Activated T-cell treated with anti-CD3 and anti-CD28 coated beads, Interleukin-2, amount 50 U/mL, for 72 hours (primary cell): ENCODE results near the gene KCND2. TPM values are rescaled to one million over a fixed set of nuclear protein-coding genes. Genes with fewer than 3 reads are reported as not detected.
"Not testable (repeated sequence)": the region's sequence is repeated elsewhere in the genome, so short reads cannot be mapped to it uniquely, and the experiment has no call there.

ENCODE experiments used
- ATAC-seq, 2 donors: fragments of 150-1000 bp; cut with Tn5 transposase; replicated peaks in 1 of 2; 2 replicates each; pipeline ENCODE4 v1.10.0; 2021; ENCODE audit warnings: moderate library complexity in 2 of 2, mild to moderate bottlenecking in 1 of 2
- DNase-seq, 2 donors: peaks; one replicate each; pipeline ENCODE4 v3.0.0; 2021 to 2022; ENCODE audit warnings: mixed read lengths in 1 of 2
- H3K27ac Mint-ChIP-seq: one replicate; pipeline ENCODE4 v1.8.0; 2022; ENCODE audit warnings: mild to moderate bottlenecking, moderate library complexity, mixed read lengths
- H3K27me3 Mint-ChIP-seq: one replicate; pipeline ENCODE4 v1.8.0; 2022; ENCODE audit warnings: low read depth, mixed read lengths
- H3K36me3 Mint-ChIP-seq, 2 donors: one replicate each; pipeline ENCODE4 v1.8.0; 2022; ENCODE audit warnings: mixed read lengths in 2 of 2, mild to moderate bottlenecking in 1 of 2; ENCODE audit not compliant: insufficient read depth in 2 of 2
- H3K4me1 Mint-ChIP-seq: one replicate; pipeline ENCODE4 v1.8.0; 2022; ENCODE audit warnings: low read depth, mixed read lengths
- H3K4me3 Mint-ChIP-seq, 2 donors: one replicate each; pipeline ENCODE4 v1.8.0; 2022; ENCODE audit warnings: mild to moderate bottlenecking in 2 of 2, mixed read lengths in 2 of 2, moderate library complexity in 2 of 2
- H3K9me3 Mint-ChIP-seq, 2 donors: one replicate each; pipeline ENCODE4 v1.8.0; 2022; ENCODE audit warnings: mixed read lengths in 2 of 2
- total RNA-seq, 2 donors: library from RNA; stranded (reverse); gene quantifications; one replicate each; pipeline ENCODE4 v1.2.3, GENCODE V29; 2022

The KCND2 gene
- total RNA-seq, 2 donors from 2014 or later = not detected

GRCh38 chr7:120741371-120742042, 468.5 kb downstream of the KCND2 start:
- Mint-ChIP-seq H3K27me3 (peaks cover 5% of the 10 kb centered on the region), H3K27ac (no peak overlapping the region), H3K4me3 (no peak overlapping the region), H3K4me1 (no peaks in the 10 kb centered on the region), H3K9me3 (no peaks in the 10 kb centered on the region), H3K36me3 (no peaks in the 10 kb centered on the region)
- ATAC-seq (no peak), DNase-seq (no peak)

GRCh38 chr7:120742372-120742771, 469.4 kb downstream of the KCND2 start:
- DNase-seq (no peak), ATAC-seq (no peak)
- Mint-ChIP-seq H3K36me3 (no peaks in the 10 kb centered on the region), H3K27me3 (peaks cover 5% of the 10 kb centered on the region), H3K4me3 (no peak overlapping the region), H3K27ac (no peak overlapping the region), H3K9me3 (no peaks in the 10 kb centered on the region), H3K4me1 (no peaks in the 10 kb centered on the region)

GRCh38 chr7:120743128-120743527, 470.2 kb downstream of the KCND2 start:
- DNase-seq (no peak), ATAC-seq (no peak)
- H3K4me3 Mint-ChIP-seq = no peak overlapping the region
- H3K27ac Mint-ChIP-seq = no peak overlapping the region
- H3K4me1 Mint-ChIP-seq = no peaks in the 10 kb centered on the region
- no peaks in the 10 kb centered on the region for H3K36me3 Mint-ChIP-seq
- H3K9me3 Mint-ChIP-seq = no peaks in the 10 kb centered on the region
- H3K27me3 Mint-ChIP-seq = peaks cover 5% of the 10 kb centered on the region

GRCh38 chr7:120760050-120760449, 487.1 kb downstream of the KCND2 start:
- H3K4me3 Mint-ChIP-seq = no peak overlapping the region
- H3K36me3 Mint-ChIP-seq = no peaks in the 10 kb centered on the region
- no peak overlapping the region for H3K27ac Mint-ChIP-seq
- ATAC-seq = peak in 1 of 2 donors; percentile 60
- no peaks in the 10 kb centered on the region for H3K9me3 Mint-ChIP-seq
- no peaks in the 10 kb centered on the region for H3K27me3 Mint-ChIP-seq
- no peaks in the 10 kb centered on the region for H3K4me1 Mint-ChIP-seq
- no peak for DNase-seq

GRCh38 chr7:120760851-120761250, 487.9 kb downstream of the KCND2 start:
- H3K9me3 Mint-ChIP-seq = no peaks in the 10 kb centered on the region
- no peaks in the 10 kb centered on the region for H3K27me3 Mint-ChIP-seq
- DNase-seq (no peak), ATAC-seq (no peak)
- H3K27ac Mint-ChIP-seq = no peak overlapping the region
- H3K36me3 Mint-ChIP-seq = no peaks in the 10 kb centered on the region
- no peak overlapping the region for H3K4me3 Mint-ChIP-seq
- H3K4me1 Mint-ChIP-seq = no peaks in the 10 kb centered on the region

GRCh38 chr7:120770206-120770605, 497.2 kb downstream of the KCND2 start:
- ATAC-seq = no peak
- Mint-ChIP-seq H3K27me3 (no peaks in the 10 kb centered on the region), H3K27ac (no peak overlapping the region), H3K36me3 (no peaks in the 10 kb centered on the region), H3K4me3 (no peak overlapping the region), H3K4me1 (no peaks in the 10 kb centered on the region), H3K9me3 (no peaks in the 10 kb centered on the region)
- no peak for DNase-seq

- H3K4me3 Mint-ChIP-seq = no peak overlapping the region
These were observed 501.5 kb downstream of the KCND2 start for GRCh38 chr7:120774481-120774880.

GRCh38 chr7:120775755-120776154, 502.8 kb downstream of the KCND2 start:
- Mint-ChIP-seq H3K27me3 (no peaks in the 10 kb centered on the region), H3K4me1 (no peaks in the 10 kb centered on the region), H3K9me3 (no peaks in the 10 kb centered on the region), H3K36me3 (no peaks in the 10 kb centered on the region), H3K4me3 (no peak overlapping the region), H3K27ac (no peak overlapping the region)
- DNase-seq = no peak
- ATAC-seq = no peak

More at GRCh38 chr7:120774481-120774880, 501.5 kb downstream of the KCND2 start:
- Mint-ChIP-seq H3K4me1 (no peaks in the 10 kb centered on the region), H3K9me3 (no peaks in the 10 kb centered on the region), H3K27ac (no peak overlapping the region), H3K27me3 (no peaks in the 10 kb centered on the region), H3K36me3 (no peaks in the 10 kb centered on the region)
- DNase-seq (no peak), ATAC-seq (no peak)

- ATAC-seq, H3K27ac Mint-ChIP-seq, H3K4me1 Mint-ChIP-seq, H3K9me3 Mint-ChIP-seq, H3K36me3 Mint-ChIP-seq, H3K4me3 Mint-ChIP-seq, H3K27me3 Mint-ChIP-seq, DNase-seq: not testable (repeated sequence)
These were observed 506.1 kb downstream of the KCND2 start for GRCh38 chr7:120779078-120779477.

GRCh38 chr7:120780451-120780850, 507.5 kb downstream of the KCND2 start:
- DNase-seq, ATAC-seq, H3K9me3 Mint-ChIP-seq, H3K27me3 Mint-ChIP-seq, H3K4me3 Mint-ChIP-seq, H3K27ac Mint-ChIP-seq, H3K4me1 Mint-ChIP-seq, H3K36me3 Mint-ChIP-seq: not testable (repeated sequence)

GRCh38 chr7:120780938-120781337, 508.0 kb downstream of the KCND2 start:
- Mint-ChIP-seq H3K36me3 (no peaks in the 10 kb centered on the region), H3K4me3 (no peak overlapping the region), H3K27me3 (peaks cover 9% of the 10 kb centered on the region)

GRCh38 chr7:120781924-120782323, 508.9 kb downstream of the KCND2 start:
- DNase-seq, H3K27ac Mint-ChIP-seq, H3K4me3 Mint-ChIP-seq, H3K36me3 Mint-ChIP-seq, ATAC-seq, H3K4me1 Mint-ChIP-seq, H3K9me3 Mint-ChIP-seq: not testable (repeated sequence)
- H3K27me3 Mint-ChIP-seq = peaks cover 19% of the 10 kb centered on the region

More at GRCh38 chr7:120780938-120781337, 508.0 kb downstream of the KCND2 start:
- DNase-seq (no peak), ATAC-seq (no peak)
- H3K9me3 Mint-ChIP-seq = no peaks in the 10 kb centered on the region
- H3K27ac Mint-ChIP-seq = no peak overlapping the region
- no peaks in the 10 kb centered on the region for H3K4me1 Mint-ChIP-seq

GRCh38 chr7:120783273-120783672, 510.3 kb downstream of the KCND2 start:
- ATAC-seq (no peak), DNase-seq (no peak)
- Mint-ChIP-seq H3K27ac (no peak overlapping the region), H3K27me3 (peaks cover 19% of the 10 kb centered on the region), H3K4me3 (no peak overlapping the region), H3K4me1 (no peaks in the 10 kb centered on the region), H3K9me3 (no peaks in the 10 kb centered on the region), H3K36me3 (no peaks in the 10 kb centered on the region)

- Mint-ChIP-seq H3K36me3 (no peaks in the 10 kb centered on the region), H3K27ac (no peak overlapping the region), H3K4me3 (no peak overlapping the region), H3K9me3 (no peaks in the 10 kb centered on the region), H3K4me1 (no peaks in the 10 kb centered on the region), H3K27me3 (peaks cover 19% of the 10 kb centered on the region)
- ATAC-seq (no peak), DNase-seq (no peak)
These were observed 510.7 kb downstream of the KCND2 start for GRCh38 chr7:120783721-120784120.
